ENCODE data around the gene NEDD4L.

Gene NEDD4L

GRCh38 chr18:58349650-58350049 lies 305.6 kb downstream of the NEDD4L start:
- no peak for DNase-seq
- intact Hi-C loops (cut with DNase I) = no loop called here

DNA sequence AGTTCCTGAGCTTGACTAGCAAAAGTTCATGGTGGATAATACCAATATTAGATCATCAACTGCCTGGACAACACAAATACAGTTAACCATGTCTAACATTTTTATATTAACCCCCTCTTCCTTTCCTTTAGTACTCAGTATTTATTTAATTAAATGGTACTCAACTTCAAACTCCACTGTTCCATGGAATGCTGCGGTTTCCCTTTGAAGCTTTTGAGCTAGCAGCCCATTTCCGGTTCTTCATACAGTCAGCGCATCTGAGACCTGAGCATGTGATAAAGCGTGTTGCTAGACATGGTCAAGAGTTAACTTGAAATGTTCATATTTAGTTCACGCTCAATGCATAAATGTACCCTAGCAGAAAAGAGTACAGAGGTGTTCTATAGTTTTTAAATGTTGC lies 306.5 kb downstream of the NEDD4L start:
- no peak for DNase-seq
- intact Hi-C loops (cut with DNase I) = no loop called here

GRCh38 chr18:58351776-58352175 lies 307.8 kb downstream of the NEDD4L start:
- no peak for DNase-seq
- intact Hi-C loops (cut with DNase I) = no loop called here

GRCh38 chr18:58353581-58353980 lies 309.6 kb downstream of the NEDD4L start:
- no peak for DNase-seq
- intact Hi-C loops (cut with DNase I) = no loop called here

GRCh38 chr18:58354051-58354450 lies 310.0 kb downstream of the NEDD4L start:
- intact Hi-C loops (cut with DNase I) = no loop called here

GRCh38 chr18:58354791-58355190 lies 310.8 kb downstream of the NEDD4L start:
- intact Hi-C loops (cut with DNase I) = no loop called here

More at GRCh38 chr18:58354051-58354450, 310.0 kb downstream of the NEDD4L start:
- no peak for DNase-seq

GRCh38 chr18:58355243-58355642 lies 311.2 kb downstream of the NEDD4L start:
- intact Hi-C loops (cut with DNase I) = no loop called here
- DNase-seq = no peak

More at GRCh38 chr18:58354791-58355190, 310.8 kb downstream of the NEDD4L start:
- no peak for DNase-seq

GRCh38 chr18:58359218-58359617 lies 315.2 kb downstream of the NEDD4L start:
- intact Hi-C loops (cut with DNase I) = no loop called here
- no peak for DNase-seq

- no peak for DNase-seq
- intact Hi-C loops (cut with DNase I) = no loop called here
Observed at GRCh38 chr18:58359620-58360019, 315.6 kb downstream of the NEDD4L start.

- DNase-seq = no peak
- intact Hi-C loops (cut with DNase I) = no loop called here
Observed at GRCh38 chr18:58360324-58360723, 316.3 kb downstream of the NEDD4L start.

- intact Hi-C loops (cut with DNase I) = no loop called here
- DNase-seq = no peak
Observed at GRCh38 chr18:58361212-58361611, 317.2 kb downstream of the NEDD4L start.

GRCh38 chr18:58362027-58362575 lies 318.1 kb downstream of the NEDD4L start:
- intact Hi-C loops (cut with DNase I) = no loop called here
- peak in 6 of 10 donors; percentile 44 to 91 (median 66) for DNase-seq

- intact Hi-C loops (cut with DNase I) = no loop called here
- no peak for DNase-seq
Observed at GRCh38 chr18:58362829-58363271, 318.8 kb downstream of the NEDD4L start.

- intact Hi-C loops (cut with DNase I) = no loop called here
- no peak for DNase-seq
Observed at GRCh38 chr18:58363767-58364540, 319.9 kb downstream of the NEDD4L start.

- intact Hi-C loops (cut with DNase I) = no loop called here
- no peak for DNase-seq
Observed at GRCh38 chr18:58364876-58365528, 321.0 kb downstream of the NEDD4L start.

GRCh38 chr18:58367425-58368140 lies 323.6 kb downstream of the NEDD4L start:
- intact Hi-C loops (cut with DNase I) = no loop called here
- no peak for DNase-seq

DNA sequence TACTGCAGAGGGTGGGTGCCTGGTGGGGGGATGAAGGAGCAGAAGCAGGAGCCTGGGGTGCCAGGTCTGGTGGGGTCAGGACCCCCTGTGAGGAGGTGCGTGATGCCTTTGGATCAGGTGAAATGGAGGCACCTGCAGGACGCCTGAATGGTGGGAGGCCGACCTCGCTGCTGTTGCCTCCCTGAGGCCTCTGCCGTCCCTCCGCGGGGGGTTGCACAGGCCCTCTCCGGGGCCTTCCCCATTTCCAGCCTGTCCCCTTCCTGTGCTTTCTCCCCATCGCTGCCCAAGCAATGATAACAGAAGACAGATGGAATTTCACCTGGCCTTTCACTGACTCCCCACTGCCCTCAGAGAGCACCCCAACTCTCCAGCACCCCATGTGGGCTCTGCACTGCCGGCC lies 325.6 kb downstream of the NEDD4L start:
- intact Hi-C loops (cut with DNase I) = no loop called here
- DNase-seq = peak in 1 of 10 donors; percentile 58

- intact Hi-C loops (cut with DNase I) = no loop called here
- DNase-seq = no peak
Observed at GRCh38 chr18:58370038-58370580, 326.1 kb downstream of the NEDD4L start.

GRCh38 chr18:58370612-58371011 lies 326.6 kb downstream of the NEDD4L start:
- no peak for DNase-seq
- intact Hi-C loops (cut with DNase I) = no loop called here

- intact Hi-C loops (cut with DNase I) = no loop called here
- no peak for DNase-seq
Observed at GRCh38 chr18:58373481-58373880, 329.5 kb downstream of the NEDD4L start.

DNA sequence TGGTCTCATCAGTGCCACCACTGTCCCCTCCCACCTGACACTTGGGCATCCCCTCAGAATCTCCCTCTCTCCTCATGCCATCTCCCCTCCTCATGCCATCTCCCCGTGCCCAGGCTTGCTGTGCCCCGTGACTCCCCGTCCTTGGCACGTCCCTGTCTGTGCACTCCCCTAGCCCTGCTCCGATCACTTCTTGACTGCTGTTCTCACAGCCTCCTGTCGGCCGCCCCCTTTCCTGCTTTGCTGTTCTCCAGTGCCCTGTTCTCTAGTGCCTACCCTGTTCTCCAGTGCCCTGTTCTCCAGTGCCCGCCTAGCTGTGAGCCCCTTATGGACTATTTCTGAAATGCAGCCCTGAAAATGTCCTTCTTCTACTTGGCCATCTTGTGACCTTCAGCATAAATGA lies 331.0 kb downstream of the NEDD4L start:
- intact Hi-C loops (cut with DNase I) = no loop called here

More for the DNA sequence above, 331.0 kb downstream of the NEDD4L start:
- DNase-seq = peak in 1 of 10 donors; percentile 67

All from posterior cingulate gyrus (tissue), 11 donors.